NOMO-1 (cell line): Measurements from ENCODE around the gene HOXA2.

ENCODE experiments used
- DNase-seq, 2 experiments: peaks; one replicate each; lab custom pipeline; 2025; ENCODE audit not compliant: unreplicated experiment in 2 of 2; lab: John Stamatoyannopoulos, UW

Gene HOXA2

DNA sequence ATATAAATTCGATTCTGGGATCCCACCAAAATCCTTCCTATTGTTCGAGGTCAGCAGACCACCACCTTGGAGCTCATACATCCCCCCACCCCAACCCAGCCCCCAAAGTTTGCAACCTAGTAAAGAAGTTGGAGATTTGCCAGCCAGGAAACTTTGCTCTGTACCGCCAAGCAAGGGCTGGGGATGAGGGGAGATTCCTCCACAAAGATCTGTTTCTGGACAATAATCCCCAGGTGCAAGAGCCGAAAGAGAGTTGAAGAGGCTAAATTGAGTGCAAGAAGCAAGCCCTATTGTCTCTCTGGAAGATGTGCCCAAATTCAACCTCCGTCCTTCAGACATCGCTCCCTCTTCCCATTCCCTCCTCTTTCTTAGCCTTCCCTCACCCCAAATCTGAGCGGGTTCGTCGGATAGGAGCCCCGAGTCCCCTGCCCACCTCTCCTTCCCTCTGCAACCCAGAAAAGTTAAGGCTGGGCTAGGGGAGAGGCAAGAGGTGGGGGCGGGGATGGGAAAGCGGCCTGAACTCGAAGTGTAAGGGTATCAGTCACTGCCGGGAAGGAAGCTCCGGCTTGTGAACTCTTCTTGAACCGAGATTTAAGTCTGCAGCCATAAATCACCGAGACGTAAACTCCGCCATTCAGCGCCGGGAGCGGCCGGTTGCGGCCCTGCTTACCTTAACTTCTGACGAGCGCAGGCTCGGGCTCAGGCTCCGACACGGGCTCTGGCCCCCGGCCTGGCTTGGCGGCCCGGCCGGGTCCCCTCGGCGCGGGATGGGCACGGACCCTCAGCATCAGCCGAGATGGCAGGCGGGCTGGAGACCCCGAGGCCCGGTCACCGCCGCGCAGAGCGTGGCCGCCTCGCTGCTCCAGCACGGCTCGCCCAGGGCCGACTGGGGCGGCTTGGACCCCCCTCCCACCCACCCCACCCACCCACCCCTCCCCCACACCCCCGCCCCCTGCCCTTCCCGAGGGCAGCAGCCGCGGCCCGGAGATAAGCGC lies 10.8 kb upstream of the HOXA2 start:
- no peak for DNase-seq

- DNase-seq = no peak
These were observed 9.9 kb upstream of the HOXA2 start for GRCh38 chr7:27112361-27112760.

- DNase-seq = no peak
These were observed 9.3 kb upstream of the HOXA2 start for GRCh38 chr7:27111751-27112277.

DNA sequence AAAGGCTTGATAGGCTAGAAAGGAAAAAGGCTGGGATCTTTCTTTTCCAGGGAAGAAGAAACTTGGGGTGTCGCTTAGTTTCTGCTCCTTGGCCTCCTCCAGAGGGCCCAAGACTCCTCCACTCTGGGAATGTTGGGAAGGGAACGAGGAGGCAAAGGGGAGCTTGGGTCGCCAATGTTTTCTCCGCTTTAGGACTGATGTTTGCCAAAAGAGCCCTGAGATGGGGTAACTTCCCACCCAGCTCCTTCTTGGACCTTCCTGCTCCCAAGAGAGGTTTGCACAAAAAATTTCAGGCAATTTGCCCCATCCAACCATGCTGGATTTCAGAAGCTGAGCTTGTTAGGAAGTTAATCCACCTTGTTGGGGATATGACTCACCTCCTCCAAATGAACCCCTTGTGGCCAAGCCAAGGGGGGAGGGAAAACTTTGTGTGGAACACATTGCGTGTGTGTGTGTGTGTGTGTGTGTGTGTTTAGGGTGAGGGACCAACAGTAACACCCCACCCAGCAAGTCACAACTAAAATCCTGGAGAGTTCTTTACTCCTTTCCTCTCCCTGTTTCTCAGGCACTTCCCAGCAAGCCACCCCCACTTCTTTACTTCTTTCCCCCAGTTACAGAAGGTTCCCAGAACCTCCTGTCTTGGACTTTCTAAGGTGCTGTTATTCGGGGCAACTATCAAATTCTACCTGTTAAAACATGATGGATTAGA lies 8.7 kb upstream of the HOXA2 start:
- no peak for DNase-seq

DNA sequence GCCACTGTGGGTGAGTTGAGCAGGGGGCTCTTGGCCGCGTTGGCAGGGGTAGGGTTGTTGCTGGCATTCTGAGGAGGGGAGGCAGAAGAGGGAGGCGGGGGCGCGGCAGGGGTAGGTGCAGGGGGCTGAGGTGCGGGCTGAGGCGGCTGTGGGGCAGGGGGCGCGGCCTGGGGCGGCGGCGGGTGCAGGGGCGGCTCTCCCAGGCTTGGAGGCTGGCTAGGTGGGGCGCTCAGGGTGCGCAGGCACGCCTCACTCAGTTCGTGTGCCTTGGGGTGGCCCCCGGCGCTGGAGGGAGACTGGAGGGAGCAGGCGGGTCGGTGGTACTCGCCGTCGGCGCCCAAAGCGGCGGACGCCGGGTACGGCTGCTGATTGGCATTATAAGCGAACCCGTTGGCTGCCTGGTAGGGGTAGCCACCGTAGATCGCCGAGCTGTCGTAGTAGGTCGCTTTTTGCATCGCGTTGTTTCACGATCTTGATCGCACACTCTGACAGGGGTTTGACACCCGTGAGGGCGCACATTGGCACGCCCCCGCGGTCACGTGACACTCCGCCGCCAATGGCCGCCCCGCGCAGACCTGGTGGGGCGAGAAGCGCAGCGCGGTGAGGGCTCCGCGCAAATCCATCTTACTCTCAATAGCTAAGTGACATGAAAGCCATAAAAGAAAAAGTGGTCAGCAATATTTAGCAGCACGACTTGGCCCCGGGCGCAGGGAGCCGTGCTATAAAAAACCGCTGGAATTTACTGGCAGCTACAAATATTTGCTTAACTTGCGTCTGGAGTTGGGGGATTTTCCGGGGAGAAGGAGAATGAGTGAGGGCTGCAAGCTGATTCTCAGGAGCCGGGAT lies 7.9 kb upstream of the HOXA2 start:
- DNase-seq = no peak

GRCh38 chr7:27109466-27110185 lies 7.1 kb upstream of the HOXA2 start:
- DNase-seq = no peak

DNA sequence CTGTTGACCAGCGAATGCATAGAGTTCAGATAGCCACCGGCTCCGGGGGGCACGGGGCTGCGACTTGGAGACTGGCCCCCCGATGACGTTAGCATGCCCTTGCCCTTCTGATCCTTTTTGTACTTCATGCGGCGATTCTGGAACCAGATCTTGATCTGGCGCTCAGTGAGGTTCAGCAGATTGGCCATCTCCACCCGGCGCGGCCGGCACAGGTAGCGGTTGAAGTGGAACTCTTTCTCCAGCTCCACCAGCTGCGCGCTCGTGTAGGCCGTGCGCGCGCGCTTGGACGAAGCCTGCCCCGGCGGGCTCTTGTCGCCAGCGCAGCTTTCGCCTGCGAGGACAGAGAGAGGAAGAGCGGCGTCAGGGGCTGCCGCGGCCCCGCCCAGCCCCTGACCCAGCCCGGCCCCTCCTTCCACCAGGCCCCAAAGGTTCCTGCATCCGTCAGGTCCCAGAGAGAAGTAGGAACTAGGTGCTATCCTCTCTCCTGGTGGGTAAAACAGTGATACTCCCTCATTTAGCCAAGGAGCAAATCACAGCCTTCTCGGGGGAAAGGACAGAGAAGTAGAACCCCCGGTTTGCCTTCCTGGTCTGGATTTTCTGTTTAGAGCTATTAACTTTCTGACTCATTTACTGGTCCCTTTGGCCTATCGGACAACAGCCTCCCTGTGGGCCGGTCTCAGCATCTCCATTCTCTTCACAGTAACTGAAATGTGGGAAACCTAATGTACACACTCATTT lies 6.1 kb upstream of the HOXA2 start:
- DNase-seq = no peak

DNA sequence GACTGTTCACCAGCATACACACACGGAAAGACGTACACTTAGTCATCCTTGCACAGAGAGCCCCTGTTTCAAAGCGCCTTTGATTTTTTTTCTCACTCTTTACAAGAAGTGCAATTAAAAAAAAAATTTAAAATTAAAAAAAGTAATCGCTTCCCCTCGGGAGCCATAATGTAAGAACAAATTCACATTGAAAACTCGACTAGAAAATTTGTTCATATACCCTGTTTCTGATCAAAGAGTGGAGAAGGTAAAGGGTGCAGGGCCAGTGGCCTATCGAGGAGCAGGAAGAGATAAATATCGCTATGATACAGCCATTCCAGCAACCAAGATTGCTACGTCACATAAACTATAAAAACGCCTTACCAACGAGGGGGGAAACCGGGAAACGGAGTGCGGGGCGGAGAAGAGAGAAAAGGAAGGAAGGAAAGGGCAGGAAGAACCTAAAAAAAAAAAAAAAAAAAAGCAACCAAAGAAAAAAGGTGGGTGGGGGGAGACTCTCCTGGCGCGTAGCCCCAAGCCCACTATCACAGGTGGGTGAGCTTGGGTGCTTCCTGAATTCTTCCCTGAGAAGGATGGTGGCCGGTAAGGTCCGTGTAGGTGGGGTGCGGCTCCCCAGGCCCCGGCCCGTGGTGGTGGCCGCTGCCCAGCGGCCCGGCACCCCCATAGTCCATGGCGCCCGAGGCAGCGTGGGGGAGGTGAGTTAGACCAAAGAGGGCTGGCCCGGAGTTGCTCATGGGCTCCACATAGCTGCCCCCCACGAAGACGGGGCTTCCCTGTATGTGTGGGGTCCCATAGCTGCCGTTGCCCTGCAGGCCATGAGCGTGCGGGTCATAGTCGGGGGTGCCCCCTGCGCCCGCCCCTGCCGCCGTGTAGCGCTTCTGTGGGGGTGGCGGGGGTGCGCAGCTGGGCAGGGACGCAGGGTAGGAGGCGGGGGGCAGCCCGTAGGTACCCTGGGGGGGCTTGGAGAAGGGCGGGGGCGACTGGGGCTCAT lies 5.2 kb upstream of the HOXA2 start:
- no peak for DNase-seq

- no peak for DNase-seq
These were observed 4.4 kb upstream of the HOXA2 start for GRCh38 chr7:27106901-27107240.

GRCh38 chr7:27106181-27106900 lies 3.9 kb upstream of the HOXA2 start:
- DNase-seq = no peak

GRCh38 chr7:27105301-27106031 lies 3.0 kb upstream of the HOXA2 start:
- DNase-seq = no peak

DNA sequence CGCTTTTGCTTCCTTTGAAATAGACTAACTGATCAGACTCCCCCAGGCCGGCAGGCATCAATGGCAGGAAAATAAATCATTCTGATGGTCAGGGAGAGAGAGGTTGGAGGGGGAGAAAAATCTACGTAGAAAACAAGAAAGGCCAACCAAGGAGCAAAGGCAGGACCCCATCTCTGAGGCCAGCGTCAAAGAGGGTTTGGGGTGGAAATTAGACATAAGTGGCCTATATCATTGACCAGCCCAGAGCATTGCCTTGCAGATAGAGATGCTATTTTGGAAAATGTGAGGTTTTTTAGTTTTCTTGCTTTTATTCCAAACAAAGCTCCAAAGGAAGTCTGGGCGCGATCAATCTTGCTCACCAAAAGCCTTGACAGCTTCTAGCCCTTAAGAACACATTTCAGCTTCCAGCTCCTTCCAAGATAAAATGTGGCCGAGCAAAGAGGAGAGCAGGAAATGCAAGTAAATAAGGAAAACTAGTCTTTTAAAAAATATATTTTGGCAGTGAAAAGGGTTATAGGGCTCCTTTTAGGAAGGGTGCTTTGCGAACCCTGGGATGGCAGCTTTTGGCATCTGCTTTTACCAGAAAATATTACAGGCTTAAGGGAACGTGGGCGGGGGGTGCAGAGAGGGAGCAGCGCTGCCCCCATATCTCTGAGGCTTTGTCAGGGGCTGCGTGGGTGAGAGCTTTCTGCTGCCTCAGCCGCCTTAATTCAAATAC lies 2.0 kb upstream of the HOXA2 start:
- no peak for DNase-seq

DNA sequence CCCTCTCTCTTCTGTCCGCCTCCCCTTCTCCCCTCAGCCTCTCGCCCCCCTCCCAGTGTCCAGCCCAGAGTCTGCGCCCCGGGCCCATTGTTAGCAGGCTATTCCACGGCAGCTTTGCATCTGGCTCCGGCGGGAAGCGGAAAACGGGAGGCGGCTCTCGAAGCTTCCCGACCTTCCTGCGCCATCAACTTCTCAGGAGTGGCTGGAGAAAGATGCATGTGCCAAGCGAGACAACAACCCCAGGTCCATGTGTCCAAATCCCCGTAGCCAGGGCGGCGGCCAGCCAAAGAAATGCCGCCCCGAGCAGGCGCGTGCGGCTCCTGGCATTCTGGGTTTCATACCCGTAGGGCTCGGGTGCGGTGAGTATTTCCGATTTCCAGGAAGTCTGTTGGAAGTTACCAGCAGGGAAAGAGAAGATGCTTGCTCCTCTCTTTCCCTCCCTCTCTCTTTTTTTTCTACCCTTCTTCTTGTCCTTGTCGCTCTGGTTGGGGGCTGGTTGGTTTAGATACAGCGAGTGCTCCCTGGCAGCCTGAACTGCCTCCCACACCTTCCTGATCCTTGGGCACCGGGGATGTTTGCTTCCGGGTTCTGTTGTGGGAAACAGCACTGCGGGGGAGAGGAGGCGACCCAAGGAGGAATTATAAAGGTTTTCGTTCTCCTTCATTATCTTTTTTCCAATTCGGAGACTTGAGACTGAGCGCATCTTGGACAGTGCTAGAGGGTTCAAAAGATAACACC lies 1.2 kb upstream of the HOXA2 start:
- DNase-seq = no peak

GRCh38 chr7:27101957-27102580 lies 414 bp downstream of the HOXA2 start:
- no peak for DNase-seq
